LoVo (cell line): Measurements from ENCODE around the gene RAD50.

Experiments
- DNase-seq: peaks from one replicate; pipeline ENCODE4 v3.0.0-alpha.2; 2016; ENCODE audit warnings: low spot score

The RAD50 gene

DNA sequence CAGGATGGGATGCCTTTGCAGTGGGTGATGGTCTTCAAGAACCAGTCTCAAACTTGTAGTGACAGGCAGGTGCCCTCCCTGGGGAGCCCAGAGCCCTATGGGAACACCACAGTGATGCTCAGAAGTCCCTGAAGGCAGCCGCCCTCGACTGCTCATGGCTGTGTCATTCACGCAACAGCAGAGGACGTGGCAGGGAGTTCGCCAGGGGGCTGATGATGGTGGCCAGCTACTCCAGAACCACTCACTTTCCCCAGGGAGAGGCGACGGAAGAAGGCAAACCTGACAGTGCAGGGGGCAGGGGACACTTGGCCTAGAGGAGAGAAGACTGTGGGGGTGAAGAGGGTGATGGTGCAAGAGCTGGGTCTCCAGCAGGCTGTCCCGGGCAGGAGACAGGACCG, 105.2 kb downstream of the RAD50 start:
- no peak for DNase-seq

DNA sequence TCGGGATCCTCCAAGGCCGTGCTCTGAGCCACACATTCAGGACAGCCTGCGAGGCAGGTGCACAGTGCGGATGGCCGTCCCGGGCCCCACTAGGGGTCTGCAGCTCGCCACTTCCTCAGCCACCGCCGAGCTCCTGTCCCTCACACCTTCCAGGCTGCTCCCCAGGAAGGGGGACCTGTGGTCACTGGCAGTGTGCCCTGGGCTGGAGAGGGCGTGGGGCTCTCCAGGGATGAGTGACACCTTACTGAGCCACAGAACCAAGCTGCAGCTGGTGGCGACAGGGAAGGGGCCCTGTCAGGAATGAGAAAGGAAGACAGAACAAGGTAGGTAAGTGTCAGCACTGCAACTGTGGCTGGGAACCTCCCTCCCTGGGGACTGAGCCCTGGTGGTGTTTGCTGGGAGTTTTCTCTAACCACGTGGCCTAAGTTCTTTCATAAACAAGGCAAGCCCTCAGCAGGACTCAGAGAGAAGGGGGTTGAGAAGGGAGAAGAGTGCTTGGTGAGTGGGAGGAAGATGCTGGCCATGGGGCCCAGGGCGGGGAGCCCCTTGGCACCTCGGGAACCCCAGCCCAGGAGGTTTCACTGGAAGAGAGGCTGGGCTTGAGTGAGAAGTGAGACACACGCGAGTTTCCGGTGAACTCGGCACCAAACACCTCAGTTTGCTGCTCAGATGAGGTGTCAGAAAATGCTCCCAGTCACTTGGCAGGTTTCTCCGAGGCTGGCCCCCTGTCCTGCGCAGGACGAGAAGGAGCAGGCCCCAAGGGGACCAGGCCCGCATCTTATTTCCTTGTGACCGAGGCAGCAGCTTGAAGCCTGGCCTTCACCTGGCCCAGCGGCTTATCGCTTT, 106.4 kb downstream of the RAD50 start:
- DNase-seq = no peak

GRCh38 chr5:132663771-132664695, 107.3 kb downstream of the RAD50 start:
- DNase-seq = no peak

DNA sequence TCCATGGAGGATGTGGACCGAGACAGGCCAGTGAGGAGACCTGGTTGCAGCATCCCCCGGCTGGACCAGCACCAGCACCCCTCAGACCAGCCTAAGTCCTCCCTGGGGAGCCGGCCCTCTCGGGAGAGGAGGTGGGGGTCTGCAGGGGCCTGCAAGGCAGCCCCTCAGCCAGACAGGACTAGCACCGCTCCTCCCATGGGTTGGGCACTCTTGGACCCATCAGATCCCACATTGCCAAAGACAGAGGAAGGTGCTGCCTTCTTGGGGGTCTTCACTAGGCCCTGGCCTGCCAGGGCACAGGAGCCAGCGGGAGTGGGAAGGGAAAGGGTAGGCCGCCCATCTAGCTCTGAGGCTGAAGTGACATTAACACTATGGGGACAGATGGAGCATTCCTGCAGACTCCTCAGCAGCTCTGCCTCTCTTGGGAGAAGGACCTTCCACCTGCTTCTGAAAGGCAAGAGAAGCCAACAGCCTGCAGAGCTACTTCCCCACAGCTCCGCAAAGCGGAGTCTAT, 108.0 kb downstream of the RAD50 start:
- DNase-seq = no peak

- no peak for DNase-seq
Observed at GRCh38 chr5:132665574-132666080, 108.8 kb downstream of the RAD50 start.

GRCh38 chr5:132666310-132667123, 109.7 kb downstream of the RAD50 start:
- no peak for DNase-seq

- no peak for DNase-seq
Observed at GRCh38 chr5:132667309-132667708, 110.5 kb downstream of the RAD50 start.

DNA sequence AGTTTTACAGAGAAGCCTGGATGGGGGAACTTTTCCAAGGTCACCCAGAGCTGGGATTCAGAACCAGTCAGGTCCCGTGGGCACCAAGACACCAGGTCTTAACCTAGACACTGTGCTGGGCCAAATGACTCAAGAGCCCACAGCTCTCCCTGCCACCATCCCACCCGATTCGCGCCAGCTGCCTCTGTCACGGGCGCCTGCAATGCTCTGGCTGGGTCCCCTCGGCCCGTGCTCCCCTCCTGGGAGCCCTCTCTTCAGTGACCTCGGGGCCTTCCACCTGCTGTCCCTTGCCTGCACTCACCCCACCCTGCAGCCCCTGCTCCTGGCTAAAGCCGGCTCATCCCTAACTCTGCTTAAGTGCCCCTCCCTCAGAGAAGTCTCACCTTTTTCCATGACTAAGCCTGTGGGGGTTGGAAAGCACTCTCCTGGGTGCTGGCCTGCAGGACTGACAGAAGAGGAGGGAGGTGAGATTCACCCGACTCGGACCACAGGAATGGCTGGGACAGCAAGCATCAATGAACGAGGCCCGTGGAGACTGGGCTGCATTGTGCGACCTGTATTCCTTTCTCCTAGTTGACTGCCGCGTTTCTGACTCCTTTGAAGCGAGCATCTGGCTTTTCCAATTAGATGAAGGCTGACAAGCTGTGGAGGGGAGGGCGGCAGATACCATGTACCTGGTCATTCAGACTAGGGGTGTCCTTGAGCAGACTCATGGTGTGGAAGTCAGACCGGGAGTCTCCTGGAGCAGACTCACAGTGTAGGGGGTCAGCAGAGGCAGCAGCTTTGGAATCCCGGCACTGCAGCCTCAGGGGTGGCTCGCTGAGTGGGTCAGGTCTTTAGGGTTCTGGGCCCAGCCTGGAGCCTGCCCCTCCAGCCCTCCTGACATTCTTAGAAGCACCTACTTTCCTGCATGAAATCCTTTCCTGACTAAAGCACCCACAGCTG, 111.3 kb downstream of the RAD50 start:
- DNase-seq = no peak

DNA sequence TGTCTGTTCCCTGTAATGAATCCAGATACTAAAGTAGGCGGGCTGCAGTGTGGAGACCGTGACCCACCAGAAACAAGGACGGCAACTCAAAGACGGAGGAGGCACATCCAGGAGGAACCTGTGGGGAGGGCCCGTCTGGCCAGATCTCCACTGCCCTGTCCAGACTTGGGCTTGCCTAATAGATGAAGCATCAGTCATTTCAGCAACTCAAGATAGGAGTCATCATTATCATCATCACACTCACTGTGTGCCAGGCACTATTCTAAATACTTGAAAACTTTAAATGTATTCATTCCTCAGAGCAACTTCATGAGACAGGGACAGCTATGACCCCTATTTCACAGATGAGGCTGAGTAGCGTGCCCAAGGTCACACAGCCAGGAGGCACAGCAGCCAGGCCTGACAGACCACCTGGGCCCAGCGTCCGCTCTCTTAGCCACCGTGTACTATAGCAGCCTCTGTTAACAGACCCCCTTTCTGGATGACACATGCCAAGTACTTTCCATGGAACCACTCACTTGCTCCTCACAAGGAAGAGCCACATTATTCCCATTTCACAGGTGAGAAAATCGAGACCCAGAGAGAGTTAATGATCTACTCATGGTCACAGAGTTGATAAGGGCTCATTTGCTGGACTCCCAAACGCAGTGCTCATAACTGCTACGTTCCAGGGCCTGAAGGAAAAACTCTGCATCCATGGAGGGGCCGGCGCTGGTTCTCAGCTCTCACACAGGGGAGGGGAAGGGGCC, 112.1 kb downstream of the RAD50 start:
- DNase-seq = no peak

DNA sequence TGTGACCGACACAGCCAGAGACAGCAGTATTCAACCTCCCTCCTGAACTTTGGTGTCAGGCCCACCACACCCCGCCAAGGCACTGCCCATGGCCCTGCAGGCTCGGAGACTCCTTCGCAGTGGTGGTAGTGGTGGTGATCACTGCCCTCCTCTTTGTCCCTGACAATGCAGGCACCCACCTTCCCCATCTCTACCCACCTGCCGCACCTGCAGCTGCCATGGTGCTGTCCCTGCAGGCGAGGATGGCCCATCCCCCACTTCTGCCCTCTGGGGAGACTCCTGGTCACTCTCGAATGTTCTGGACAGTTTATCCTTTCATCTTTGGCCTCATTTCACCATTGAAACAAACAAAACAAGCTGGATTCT, 112.7 kb downstream of the RAD50 start:
- DNase-seq = no peak

- no peak for DNase-seq
Observed at GRCh38 chr5:132669966-132670882, 113.4 kb downstream of the RAD50 start.

DNA sequence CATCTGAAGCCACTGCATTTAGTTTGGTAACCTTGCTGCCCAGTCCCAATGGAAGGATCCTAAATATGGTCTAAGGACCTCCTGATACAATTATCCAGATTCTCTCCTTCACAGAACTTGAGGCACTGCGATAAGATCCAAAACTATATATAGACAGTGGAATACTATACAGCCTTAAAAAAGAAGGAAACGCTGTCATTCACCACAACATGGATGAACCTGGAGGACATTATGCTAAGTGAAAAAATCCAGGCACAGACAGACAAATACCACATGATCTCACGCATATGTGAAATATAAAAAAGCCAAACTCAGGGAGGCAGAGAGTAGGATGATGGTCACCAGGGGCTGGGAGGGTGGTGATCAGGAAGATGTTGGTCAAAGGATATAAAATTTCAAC, 114.2 kb downstream of the RAD50 start:
- no peak for DNase-seq

DNA sequence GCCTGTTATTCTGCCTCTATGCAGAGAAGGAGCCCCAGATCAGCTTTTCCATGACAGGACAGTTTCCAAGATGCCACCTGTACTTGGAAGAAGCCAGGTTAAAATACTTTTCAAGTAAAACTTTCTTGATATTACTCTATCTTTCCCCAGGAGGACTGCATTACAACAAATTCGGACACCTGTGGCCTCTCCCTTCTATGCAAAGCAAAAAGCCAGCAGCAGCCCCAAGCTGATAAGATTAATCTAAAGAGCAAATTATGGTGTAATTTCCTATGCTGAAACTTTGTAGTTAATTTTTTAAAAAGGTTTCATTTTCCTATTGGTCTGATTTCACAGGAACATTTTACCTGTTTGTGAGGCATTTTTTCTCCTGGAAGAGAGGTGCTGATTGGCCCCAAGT, 116.7 kb downstream of the RAD50 start:
- DNase-seq = no peak

DNA sequence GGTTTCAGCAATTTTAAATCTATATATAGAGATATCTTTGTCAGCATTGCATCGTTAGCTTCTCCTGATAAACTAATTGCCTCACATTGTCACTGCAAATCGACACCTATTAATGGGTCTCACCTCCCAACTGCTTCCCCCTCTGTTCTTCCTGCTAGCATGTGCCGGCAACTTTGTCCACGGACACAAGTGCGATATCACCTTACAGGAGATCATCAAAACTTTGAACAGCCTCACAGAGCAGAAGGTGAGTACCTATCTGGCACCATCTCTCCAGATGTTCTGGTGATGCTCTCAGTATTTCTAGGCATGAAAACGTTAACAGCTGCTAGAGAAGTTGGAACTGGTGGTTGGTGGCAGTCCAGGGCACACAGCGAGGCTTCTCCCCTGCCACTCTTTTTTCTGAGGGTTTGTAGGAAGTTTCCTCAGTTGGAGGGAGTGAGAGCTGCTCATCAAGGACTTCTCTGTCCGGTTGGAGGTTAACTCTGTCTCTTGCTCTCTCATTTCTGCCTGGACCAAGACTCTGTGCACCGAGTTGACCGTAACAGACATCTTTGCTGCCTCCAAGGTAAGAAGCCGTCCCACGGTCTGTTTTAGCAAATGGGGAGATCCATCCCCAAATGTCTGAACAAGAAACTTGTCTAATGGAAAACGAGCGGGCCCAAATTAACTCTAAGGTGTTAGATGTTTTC, 117.3 kb downstream of the RAD50 start, which contains the start of gene IL4:
Gene IL4, plus strand, starts transcription at position 51 of the 692 bp plus-strand sequence. Its CDS starts 62 bp downstream, at position 113.
- no peak for DNase-seq

GRCh38 chr5:132674671-132675506, 118.1 kb downstream of the RAD50 start:
- DNase-seq = peak; percentile 23

DNA sequence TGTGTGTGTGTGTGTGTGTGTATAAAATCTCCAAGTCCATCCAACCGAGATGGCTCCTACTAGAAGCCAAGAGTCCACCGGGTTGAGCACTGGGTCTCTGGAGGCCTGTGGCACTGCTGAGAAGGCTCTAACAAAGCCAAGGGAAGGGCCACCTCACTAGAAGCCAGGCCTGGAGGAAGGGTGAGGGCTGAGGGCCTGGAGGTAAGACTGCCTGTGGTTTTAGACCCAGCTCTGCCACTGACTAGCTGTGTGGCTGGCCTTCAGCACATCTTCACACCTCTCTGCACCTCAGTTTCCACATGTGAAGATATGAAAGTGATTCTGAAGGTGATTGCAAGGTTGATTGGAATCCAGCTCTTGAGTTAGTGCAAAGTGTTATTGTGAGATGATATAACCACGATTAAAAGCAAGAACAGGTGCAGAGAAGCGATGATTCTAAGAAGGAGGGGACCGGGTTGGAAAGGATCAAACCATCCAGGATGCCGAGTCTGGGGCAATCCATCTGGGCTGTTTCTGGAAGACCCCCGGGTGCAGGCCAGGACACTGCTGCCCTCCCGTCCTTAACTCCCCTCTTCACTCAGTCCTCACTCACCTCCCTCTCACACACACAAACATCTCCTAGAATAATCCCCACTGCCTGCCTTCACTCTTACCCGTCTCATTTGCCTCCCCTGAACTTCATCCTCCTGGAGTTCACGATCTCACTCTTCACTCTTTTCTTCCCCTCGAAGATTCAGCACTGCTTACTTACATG, 119.3 kb downstream of the RAD50 start:
- no peak for DNase-seq
